GM18519 (cell line): ENCODE data around the gene ZNF148.

Source experiments
- ATAC-seq: cut with Tn5 transposase; IDR thresholded peaks from one replicate; pipeline ENCODE4 v1.9.1; 2021; ENCODE audit warnings: mild to moderate bottlenecking, moderate library complexity; ENCODE audit not compliant: unreplicated experiment, low FRiP score

ZNF148 gene

GRCh38 chr3:125234831-125235230, 140.3 kb downstream of the ZNF148 start:
- ATAC-seq, result no peak

GRCh38 chr3:125232401-125232800, 142.7 kb downstream of the ZNF148 start:
- ATAC-seq, result no peak

- ATAC-seq, result no peak
Measured at GRCh38 chr3:125231895-125232294, 143.2 kb downstream of the ZNF148 start.

GRCh38 chr3:125229707-125230106, 145.4 kb downstream of the ZNF148 start:
- no peak for ATAC-seq

- ATAC-seq, result no peak
Measured at GRCh38 chr3:125229168-125229567, 146.0 kb downstream of the ZNF148 start.

- ATAC-seq, result no peak
Measured at GRCh38 chr3:125221831-125222230, 153.3 kb downstream of the ZNF148 start.

- no peak for ATAC-seq
Measured at GRCh38 chr3:125220727-125221429, 154.2 kb downstream of the ZNF148 start.

- no peak for ATAC-seq
Measured at GRCh38 chr3:125220183-125220582, 154.9 kb downstream of the ZNF148 start.

GRCh38 chr3:125219261-125219701, 155.8 kb downstream of the ZNF148 start:
- ATAC-seq, result no peak

- ATAC-seq, result no peak
Measured at GRCh38 chr3:125214738-125215137, 160.4 kb downstream of the ZNF148 start.

- ATAC-seq, result no peak
Measured at GRCh38 chr3:125213946-125214542, 161.1 kb downstream of the ZNF148 start.

- no peak for ATAC-seq
Measured at GRCh38 chr3:125213364-125213755, 161.8 kb downstream of the ZNF148 start.

- ATAC-seq, result no peak
Measured at GRCh38 chr3:125212509-125213363, 162.4 kb downstream of the ZNF148 start, which contains the start of gene SLC12A8. TSS of gene SLC12A8 (minus strand) at chr3:125212748. CDS start at chr3:125211349, 1,399 bp downstream.

- ATAC-seq, result no peak
Measured at GRCh38 chr3:125212091-125212508, 163.0 kb downstream of the ZNF148 start.

GRCh38 chr3:125211523-125212090, 163.5 kb downstream of the ZNF148 start:
- ATAC-seq, result no peak

GRCh38 chr3:125207949-125208568, 167.1 kb downstream of the ZNF148 start:
- ATAC-seq, result no peak

GRCh38 chr3:125207507-125207906, 167.6 kb downstream of the ZNF148 start:
- no peak for ATAC-seq

GRCh38 chr3:125206934-125207333, 168.2 kb downstream of the ZNF148 start:
- ATAC-seq, result no peak

- ATAC-seq, result no peak
Measured at GRCh38 chr3:125203731-125204130, 171.4 kb downstream of the ZNF148 start.

GRCh38 chr3:125202197-125202596, 172.9 kb downstream of the ZNF148 start:
- no peak for ATAC-seq
